Measurements from ENCODE around the gene ARHGDIA. TPM values are rescaled to one million over a fixed set of nuclear protein-coding genes. Genes with fewer than 3 reads are reported as not detected.

Gene ARHGDIA
- total and polyA plus RNA-seq, 8 donors: 57.1 to 435 (median 151) TPM

DNA sequence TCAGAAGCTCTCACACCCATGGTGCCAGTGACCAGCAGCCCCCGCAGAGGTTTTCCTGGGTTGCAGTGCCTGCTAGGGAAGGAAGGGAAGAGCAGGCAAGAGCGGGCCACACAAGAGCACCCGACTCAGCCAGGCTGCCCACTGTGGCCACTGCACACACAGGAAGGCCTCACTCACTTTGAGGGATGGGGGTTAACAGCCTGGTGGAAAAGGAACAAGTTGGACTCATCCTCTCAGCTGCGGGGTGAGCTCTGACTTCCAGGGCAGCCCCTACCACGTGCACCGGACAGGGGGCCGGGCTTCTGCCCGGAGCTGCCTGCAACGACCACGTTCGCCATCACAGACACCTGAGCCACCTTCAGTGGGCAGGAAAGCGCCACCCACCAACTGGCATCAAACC is 18.9 kb downstream of the ARHGDIA start:
- no peak for DNase-seq
- Histone ChIP-seq H3K36me3 (peaks cover 84 to 100% (median 100%) of the 10 kb centered on the region in 4 donors), H3K9me3 (no peaks in the 10 kb centered on the region), H3K4me1 (peaks cover 15 to 35% (median 35%) of the 10 kb centered on the region in 4 donors), H3K4me3 (no peak overlapping the region), H3K27me3 (no peaks in the 10 kb centered on the region), H3K27ac (no peak overlapping the region)
- intact Hi-C loops (cut with DNase I; ENCODE audit: low total_unique reads): no loop called here
- TF ChIP-seq, protein P1, sequence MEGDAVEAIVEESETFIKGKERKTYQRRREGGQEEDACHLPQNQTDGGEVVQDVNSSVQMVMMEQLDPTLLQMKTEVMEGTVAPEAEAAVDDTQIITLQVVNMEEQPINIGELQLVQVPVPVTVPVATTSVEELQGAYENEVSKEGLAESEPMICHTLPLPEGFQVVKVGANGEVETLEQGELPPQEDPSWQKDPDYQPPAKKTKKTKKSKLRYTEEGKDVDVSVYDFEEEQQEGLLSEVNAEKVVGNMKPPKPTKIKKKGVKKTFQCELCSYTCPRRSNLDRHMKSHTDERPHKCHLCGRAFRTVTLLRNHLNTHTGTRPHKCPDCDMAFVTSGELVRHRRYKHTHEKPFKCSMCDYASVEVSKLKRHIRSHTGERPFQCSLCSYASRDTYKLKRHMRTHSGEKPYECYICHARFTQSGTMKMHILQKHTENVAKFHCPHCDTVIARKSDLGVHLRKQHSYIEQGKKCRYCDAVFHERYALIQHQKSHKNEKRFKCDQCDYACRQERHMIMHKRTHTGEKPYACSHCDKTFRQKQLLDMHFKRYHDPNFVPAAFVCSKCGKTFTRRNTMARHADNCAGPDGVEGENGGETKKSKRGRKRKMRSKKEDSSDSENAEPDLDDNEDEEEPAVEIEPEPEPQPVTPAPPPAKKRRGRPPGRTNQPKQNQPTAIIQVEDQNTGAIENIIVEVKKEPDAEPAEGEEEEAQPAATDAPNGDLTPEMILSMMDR (IDR thresholded peaks at IDR 0.05): no peak
- TF ChIP-seq POLR2A (IDR thresholded peaks at IDR 0.05) (no peak), EP300 (IDR thresholded peaks at IDR 0.05) (no peak), POLR2AphosphoS5 (IDR thresholded peaks at IDR 0.05) (no peak)
- WGBS, 5 donors: 87 to 95% (median 92%) methylated on average over 6 to 12 of the region's 12 CpGs

DNA sequence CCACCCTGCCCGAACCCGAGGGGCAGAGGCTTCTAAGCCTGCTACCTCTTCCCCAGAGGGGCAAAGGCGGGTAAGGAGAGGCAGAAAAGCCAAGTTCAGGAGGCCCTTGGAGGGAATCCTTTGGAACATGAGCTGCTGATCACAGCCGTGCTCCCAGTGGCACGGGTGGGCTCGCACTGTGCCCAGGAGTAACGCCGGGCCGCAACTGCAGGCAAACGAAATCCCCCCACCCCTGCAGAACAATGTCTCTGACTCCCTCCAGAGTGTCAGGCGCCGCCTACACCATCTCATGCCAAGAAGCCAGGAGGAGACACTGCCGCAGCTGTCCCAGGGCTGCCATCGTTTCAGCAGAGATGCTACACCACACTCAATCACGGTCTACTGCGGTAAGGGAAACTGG is 19.7 kb downstream of the ARHGDIA start:
- 92 to 96% (median 94%) methylated on average over 5 to 16 of the region's 16 CpGs for WGBS, 5 donors
- Histone ChIP-seq H3K4me3 (no peak overlapping the region), H3K36me3 (peaks cover 86 to 100% (median 100%) of the 10 kb centered on the region in 4 donors), H3K4me1 (peaks cover 11 to 27% (median 27%) of the 10 kb centered on the region in 4 donors), H3K27me3 (no peaks in the 10 kb centered on the region), H3K27ac (no peak overlapping the region), H3K9me3 (no peaks in the 10 kb centered on the region)
- intact Hi-C loops (cut with DNase I; ENCODE audit: low total_unique reads): no loop called here
- DNase-seq: no peak
- TF ChIP-seq POLR2AphosphoS5 (IDR thresholded peaks at IDR 0.05) (no peak), EP300 (IDR thresholded peaks at IDR 0.05) (no peak), POLR2A (IDR thresholded peaks at IDR 0.05) (no peak)
- TF ChIP-seq, protein P1 (IDR thresholded peaks at IDR 0.05): no peak

DNA sequence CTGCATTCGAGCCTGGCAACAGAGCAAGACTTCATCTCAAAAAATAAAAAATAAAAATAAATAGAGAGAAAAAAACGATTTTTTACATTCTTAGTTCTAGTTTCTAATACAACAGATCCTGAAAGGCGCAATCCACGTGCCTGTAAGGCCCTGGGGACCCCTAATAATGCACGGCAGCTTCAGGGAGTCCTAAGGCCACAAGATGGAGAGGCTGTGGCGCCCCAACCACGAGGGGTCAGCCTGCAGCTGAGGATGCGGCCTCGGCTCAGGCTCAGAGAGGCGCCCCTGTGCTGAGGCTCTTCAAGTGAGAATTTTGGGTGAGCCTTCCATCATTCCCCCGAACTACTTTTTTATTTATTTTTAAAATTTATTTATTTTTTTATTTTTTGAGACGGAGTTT is 21.7 kb downstream of the ARHGDIA start:
- no peaks in the 10 kb centered on the region for H3K27me3 ChIP-seq
- H3K27ac ChIP-seq: no peak overlapping the region
- H3K36me3 ChIP-seq: peaks cover 89 to 100% (median 100%) of the 10 kb centered on the region in 4 donors
- H3K4me3 ChIP-seq: no peak overlapping the region
- peaks cover 0 to 7% (median 7%) of the 10 kb centered on the region in 4 donors for H3K4me1 ChIP-seq
- 92 to 95% (median 94%) methylated on average over 12 of the region's 12 CpGs for WGBS, 5 donors
- no peaks in the 10 kb centered on the region for H3K9me3 ChIP-seq
- intact Hi-C loops (cut with DNase I; ENCODE audit: low total_unique reads): no loop called here
- DNase-seq: no peak
- no peak for TF ChIP-seq EP300 (IDR thresholded peaks at IDR 0.05)
- no peak for TF ChIP-seq POLR2A (IDR thresholded peaks at IDR 0.05)
- no peak for TF ChIP-seq POLR2AphosphoS5 (IDR thresholded peaks at IDR 0.05)
- TF ChIP-seq, protein P1 (IDR thresholded peaks at IDR 0.05): no peak

DNA sequence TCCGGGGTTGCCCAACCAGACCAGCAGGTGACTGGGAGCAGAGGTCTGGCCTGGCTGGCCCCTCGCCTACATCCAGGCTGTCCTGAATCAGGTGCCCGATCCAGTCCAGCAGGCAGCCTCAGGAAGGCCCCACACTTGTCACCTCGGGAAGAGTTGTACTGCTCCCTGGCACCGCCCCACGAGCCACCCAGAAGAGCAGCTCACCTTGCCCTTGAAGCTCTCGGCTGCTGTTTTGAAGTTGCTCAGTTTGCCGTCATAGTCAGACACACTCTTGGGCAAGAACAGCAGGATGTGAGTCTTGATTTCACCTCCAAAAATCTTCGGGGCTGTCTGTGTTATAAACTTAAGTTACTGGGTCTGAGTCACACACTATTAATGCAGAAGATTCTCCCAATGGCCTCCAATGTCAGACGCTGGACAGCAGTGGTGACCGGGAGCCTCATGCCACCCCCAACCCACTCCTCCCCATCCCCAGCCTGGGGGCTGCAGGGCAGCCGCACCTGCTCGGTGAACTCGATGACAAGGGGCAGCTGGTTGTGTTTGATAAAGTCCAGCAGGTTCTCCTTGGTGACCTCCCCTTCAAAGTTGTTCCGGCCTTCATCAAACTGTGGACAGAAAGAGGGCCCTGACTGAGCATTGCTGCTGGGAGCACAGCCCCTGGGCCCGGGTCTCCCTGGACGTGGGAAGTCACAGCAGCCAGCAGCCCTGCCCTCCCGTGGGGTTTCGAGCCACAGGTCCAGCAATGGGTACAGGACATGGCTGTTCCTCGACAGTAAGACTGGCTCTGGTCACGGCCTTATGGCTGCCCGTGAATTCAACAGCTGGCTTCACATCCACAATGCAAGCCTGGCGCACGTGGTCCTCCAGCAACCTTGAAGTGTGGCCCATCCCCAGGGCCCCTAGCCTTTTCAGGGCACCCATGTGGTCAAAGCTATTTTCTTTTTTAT is 24.1 kb downstream of the ARHGDIA start:
- Histone ChIP-seq H3K4me1 (peaks cover 0 to 4% (median under 1%) of the 10 kb centered on the region in 4 donors), H3K27me3 (no peaks in the 10 kb centered on the region), H3K4me3 (no peak overlapping the region), H3K27ac (no peak overlapping the region), H3K9me3 (no peaks in the 10 kb centered on the region), H3K36me3 (peaks cover 86 to 100% (median 97%) of the 10 kb centered on the region in 4 donors)
- 82 to 88% (median 84%) methylated on average over 21 to 24 of the region's 24 CpGs for WGBS, 5 donors
- no peak for DNase-seq
- TF ChIP-seq POLR2A (IDR thresholded peaks at IDR 0.05): no peak
- no peak for TF ChIP-seq POLR2AphosphoS5 (IDR thresholded peaks at IDR 0.05)
- TF ChIP-seq, protein P1 (IDR thresholded peaks at IDR 0.05): no peak
- no peak for TF ChIP-seq EP300 (IDR thresholded peaks at IDR 0.05)
- intact Hi-C loops (cut with DNase I; ENCODE audit: low total_unique reads): no loop called here
